Body of pancreas (tissue), 4 donors: ENCODE measurements around the gene TIPARP.

Source experiments
- CTCF ChIP-seq, 7 experiments: fragments of 450-650 bp in 4 of 7; fragments of 200-600 bp in 3 of 7; sonication (generic) in 3 of 7; IDR thresholded peaks; one replicate each; pipeline ENCODE4 v1.5.1; 2016 to 2019; ENCODE audit warnings: antibody characterized with exemption in 7 of 7
- POLR2A ChIP-seq, 3 donors: fragments of 450-650 bp; IDR thresholded peaks; one replicate each; pipeline ENCODE4 v1.6.1; 2016; ENCODE audit warnings: antibody characterized with exemption in 3 of 3, mild to moderate bottlenecking in 2 of 3

- TF ChIP-seq POLR2A (IDR thresholded peaks at IDR 0.05) (no peak), CTCF (IDR thresholded peaks at IDR 0.05) (no peak)
Measured at GRCh38 chr3:156739976-156740375, 65.6 kb downstream of the TIPARP start.
